ENCODE data around the gene UBE2F. TPM values are rescaled to one million over a fixed set of nuclear protein-coding genes. Genes with fewer than 3 reads are reported as not detected.

Gene UBE2F
- total and polyA plus RNA-seq, 12 donors = 26.8 to 101 (median 54.5) TPM

GRCh38 chr2:237939251-237939650, 27.6 kb upstream of the UBE2F start:
- Histone ChIP-seq H3K9me3 (replicated peaks in 1 of 3) (no peaks in the 10 kb centered on the region), H3K4me3 (no peak overlapping the region), H3K36me3 (replicated peaks in 1 of 2) (no peaks in the 10 kb centered on the region), H3K27me3 (no peaks in the 10 kb centered on the region), H3K27ac (no peak overlapping the region), H3K4me1 (replicated peaks in 1 of 2) (no peaks in the 10 kb centered on the region)
- intact Hi-C loops (cut with DNase I) = no loop called here
- no peak for TF ChIP-seq POLR2A (IDR thresholded peaks at IDR 0.05)
- TF ChIP-seq CTCF (IDR thresholded peaks at IDR 0.05) = no peak
- DNase-seq = no peak

GRCh38 chr2:237940828-237941227, 26.0 kb upstream of the UBE2F start:
- intact Hi-C loops (cut with DNase I) = no loop called here

GRCh38 chr2:237941239-237941638, 25.6 kb upstream of the UBE2F start:
- no peaks in the 10 kb centered on the region for H3K27me3 ChIP-seq
- no peaks in the 10 kb centered on the region for H3K9me3 ChIP-seq (replicated peaks in 1 of 3)
- no peaks in the 10 kb centered on the region for H3K4me1 ChIP-seq (replicated peaks in 1 of 2)
- whole genome bisulfite sequencing, 4 donors = 48 to 89% (median 81%) methylated on average over 2 of the region's 2 CpGs
- intact Hi-C loops (cut with DNase I) = no loop called here
- DNase-seq = no peak
- H3K36me3 ChIP-seq (replicated peaks in 1 of 2) = no peaks in the 10 kb centered on the region
- H3K4me3 ChIP-seq = no peak overlapping the region
- H3K27ac ChIP-seq = no peak overlapping the region
- TF ChIP-seq POLR2A (IDR thresholded peaks at IDR 0.05) (no peak), CTCF (IDR thresholded peaks at IDR 0.05) (no peak)

More at GRCh38 chr2:237940828-237941227, 26.0 kb upstream of the UBE2F start:
- Histone ChIP-seq H3K9me3 (replicated peaks in 1 of 3) (no peaks in the 10 kb centered on the region), H3K27ac (no peak overlapping the region), H3K27me3 (no peaks in the 10 kb centered on the region), H3K36me3 (replicated peaks in 1 of 2) (no peaks in the 10 kb centered on the region), H3K4me3 (no peak overlapping the region), H3K4me1 (replicated peaks in 1 of 2) (no peaks in the 10 kb centered on the region)
- TF ChIP-seq POLR2A (IDR thresholded peaks at IDR 0.05) = no peak
- TF ChIP-seq CTCF (IDR thresholded peaks at IDR 0.05) = no peak
- DNase-seq = no peak

GRCh38 chr2:237942513-237942899, 24.3 kb upstream of the UBE2F start:
- H3K27ac ChIP-seq = no peak overlapping the region
- no peak overlapping the region for H3K4me3 ChIP-seq
- no peaks in the 10 kb centered on the region for H3K27me3 ChIP-seq
- 64 to 80% (median 75%) methylated on average over 3 of the region's 3 CpGs for WGBS, 4 donors
- no peaks in the 10 kb centered on the region for H3K36me3 ChIP-seq (replicated peaks in 1 of 2)
- TF ChIP-seq POLR2A (IDR thresholded peaks at IDR 0.05) = no peak
- TF ChIP-seq CTCF (IDR thresholded peaks at IDR 0.05) = no peak
- no peaks in the 10 kb centered on the region for H3K9me3 ChIP-seq (replicated peaks in 1 of 3)
- DNase-seq = no peak
- intact Hi-C loops (cut with DNase I) = no loop called here
- H3K4me1 ChIP-seq (replicated peaks in 1 of 2) = no peaks in the 10 kb centered on the region

Measured in adrenal gland (tissue), 12 donors.